OCI-LY1 (cell line): ENCODE data around the gene RNF150.

Experiments
- EZH2 ChIP-seq: fragments of 200-600 bp; sonication (generic), shearing (Covaris generic); IDR thresholded peaks from 2 replicates; pipeline ENCODE4 v1.8.0; 2017; ENCODE audit warnings: borderline replicate concordance, mixed run types, mild to moderate bottlenecking, antibody characterized with exemption, low read length, moderate library complexity, mixed read lengths
- TF ChIP-seq, protein P1 (sequence below): fragments of 200-600 bp; sonication (generic), shearing (Covaris generic); IDR thresholded peaks from 2 replicates; pipeline ENCODE4 v1.5.1; 2017; ENCODE audit warnings: mild to moderate bottlenecking, antibody characterized with exemption, low read length, moderate library complexity, mixed read lengths

DNA sequence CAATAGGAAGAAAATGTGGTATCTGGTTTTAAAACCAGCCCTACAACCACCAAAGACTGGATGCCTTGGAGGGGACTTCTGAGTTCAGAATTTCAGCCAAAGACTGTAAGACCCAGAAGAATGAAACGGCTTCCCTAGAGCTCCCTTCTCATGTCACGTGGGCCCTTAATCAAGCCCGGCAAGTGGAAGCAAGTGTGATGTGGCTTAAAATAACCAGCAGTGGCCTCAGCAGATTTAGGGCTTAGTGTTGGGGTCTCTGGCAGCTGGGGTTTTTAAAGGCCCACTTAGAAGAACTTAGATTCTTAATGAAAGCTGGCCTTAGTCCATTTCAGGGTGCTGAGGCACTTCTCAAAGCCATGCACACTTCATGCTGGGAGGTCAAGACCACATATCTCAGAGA lies 265.9 kb downstream of the RNF150 start:
- TF ChIP-seq, protein P1, sequence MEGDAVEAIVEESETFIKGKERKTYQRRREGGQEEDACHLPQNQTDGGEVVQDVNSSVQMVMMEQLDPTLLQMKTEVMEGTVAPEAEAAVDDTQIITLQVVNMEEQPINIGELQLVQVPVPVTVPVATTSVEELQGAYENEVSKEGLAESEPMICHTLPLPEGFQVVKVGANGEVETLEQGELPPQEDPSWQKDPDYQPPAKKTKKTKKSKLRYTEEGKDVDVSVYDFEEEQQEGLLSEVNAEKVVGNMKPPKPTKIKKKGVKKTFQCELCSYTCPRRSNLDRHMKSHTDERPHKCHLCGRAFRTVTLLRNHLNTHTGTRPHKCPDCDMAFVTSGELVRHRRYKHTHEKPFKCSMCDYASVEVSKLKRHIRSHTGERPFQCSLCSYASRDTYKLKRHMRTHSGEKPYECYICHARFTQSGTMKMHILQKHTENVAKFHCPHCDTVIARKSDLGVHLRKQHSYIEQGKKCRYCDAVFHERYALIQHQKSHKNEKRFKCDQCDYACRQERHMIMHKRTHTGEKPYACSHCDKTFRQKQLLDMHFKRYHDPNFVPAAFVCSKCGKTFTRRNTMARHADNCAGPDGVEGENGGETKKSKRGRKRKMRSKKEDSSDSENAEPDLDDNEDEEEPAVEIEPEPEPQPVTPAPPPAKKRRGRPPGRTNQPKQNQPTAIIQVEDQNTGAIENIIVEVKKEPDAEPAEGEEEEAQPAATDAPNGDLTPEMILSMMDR: no peak
- no peak for TF ChIP-seq EZH2
